PFSK-1 (cell line): ENCODE data around the gene SYNPO.
A peak's percentile ranks its signal among the peaks of the same experiment; 100 is the strongest.

ENCODE experiments used
- FOXP2 ChIP-seq: optimal IDR thresholded peaks from 2 replicates; pipeline ENCODE3; 2011; ENCODE audit warnings: borderline replicate concordance, control low read depth, inconsistent platforms; ENCODE audit not compliant: insufficient read depth; ENCODE audit errors: extremely low read length, extremely low read depth
- POLR2AphosphoS5 ChIP-seq: IDR thresholded peaks from 2 replicates; pipeline ENCODE4 v1.6.1; 2012; ENCODE audit warnings: low read depth, mild to moderate bottlenecking, control low read depth, low read length, moderate library complexity
- SIN3A ChIP-seq: IDR thresholded peaks from 2 replicates; pipeline ENCODE4 v1.6.1; 2012; ENCODE audit warnings: mild to moderate bottlenecking, low read length, moderate library complexity, borderline replicate concordance; ENCODE audit not compliant: insufficient read depth
- TAF1 ChIP-seq: IDR thresholded peaks from 2 replicates; pipeline ENCODE4 v1.6.1; 2012; ENCODE audit warnings: low read length, control low read depth, borderline replicate concordance; ENCODE audit not compliant: insufficient read depth
- TF ChIP-seq, protein P1 (sequence below), 2 experiments: IDR thresholded peaks; 2 replicates each; pipeline versions ENCODE4 v1.6.1 to v1.8.0; 2011 to 2012; ENCODE audit warnings: low read depth in 2 of 2, low read length in 2 of 2, control low read depth in 1 of 2, inconsistent platforms in 1 of 2, mild to moderate bottlenecking in 1 of 2, moderate library complexity in 1 of 2; ENCODE audit not compliant: insufficient read depth in 1 of 2

SYNPO gene

DNA sequence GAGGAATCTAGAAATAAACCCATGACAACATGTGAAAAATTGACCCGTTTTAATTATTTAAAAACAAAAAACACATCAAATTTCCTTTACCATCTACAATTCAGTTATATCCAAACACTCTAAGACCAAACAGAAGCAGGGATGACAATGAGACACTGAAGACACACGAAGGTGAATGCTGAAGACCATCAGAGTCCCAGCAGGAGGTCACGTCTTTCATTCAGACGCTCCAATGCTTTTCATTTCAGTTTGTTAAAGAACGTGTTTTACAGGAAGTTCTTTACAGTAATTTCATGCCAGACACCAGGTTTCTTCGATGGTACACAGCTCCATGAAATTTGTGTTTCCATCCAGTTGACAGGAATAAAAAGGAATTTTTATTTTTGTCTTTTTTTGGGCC lies 50.3 kb downstream of the SYNPO start:
- TF ChIP-seq, protein P1, sequence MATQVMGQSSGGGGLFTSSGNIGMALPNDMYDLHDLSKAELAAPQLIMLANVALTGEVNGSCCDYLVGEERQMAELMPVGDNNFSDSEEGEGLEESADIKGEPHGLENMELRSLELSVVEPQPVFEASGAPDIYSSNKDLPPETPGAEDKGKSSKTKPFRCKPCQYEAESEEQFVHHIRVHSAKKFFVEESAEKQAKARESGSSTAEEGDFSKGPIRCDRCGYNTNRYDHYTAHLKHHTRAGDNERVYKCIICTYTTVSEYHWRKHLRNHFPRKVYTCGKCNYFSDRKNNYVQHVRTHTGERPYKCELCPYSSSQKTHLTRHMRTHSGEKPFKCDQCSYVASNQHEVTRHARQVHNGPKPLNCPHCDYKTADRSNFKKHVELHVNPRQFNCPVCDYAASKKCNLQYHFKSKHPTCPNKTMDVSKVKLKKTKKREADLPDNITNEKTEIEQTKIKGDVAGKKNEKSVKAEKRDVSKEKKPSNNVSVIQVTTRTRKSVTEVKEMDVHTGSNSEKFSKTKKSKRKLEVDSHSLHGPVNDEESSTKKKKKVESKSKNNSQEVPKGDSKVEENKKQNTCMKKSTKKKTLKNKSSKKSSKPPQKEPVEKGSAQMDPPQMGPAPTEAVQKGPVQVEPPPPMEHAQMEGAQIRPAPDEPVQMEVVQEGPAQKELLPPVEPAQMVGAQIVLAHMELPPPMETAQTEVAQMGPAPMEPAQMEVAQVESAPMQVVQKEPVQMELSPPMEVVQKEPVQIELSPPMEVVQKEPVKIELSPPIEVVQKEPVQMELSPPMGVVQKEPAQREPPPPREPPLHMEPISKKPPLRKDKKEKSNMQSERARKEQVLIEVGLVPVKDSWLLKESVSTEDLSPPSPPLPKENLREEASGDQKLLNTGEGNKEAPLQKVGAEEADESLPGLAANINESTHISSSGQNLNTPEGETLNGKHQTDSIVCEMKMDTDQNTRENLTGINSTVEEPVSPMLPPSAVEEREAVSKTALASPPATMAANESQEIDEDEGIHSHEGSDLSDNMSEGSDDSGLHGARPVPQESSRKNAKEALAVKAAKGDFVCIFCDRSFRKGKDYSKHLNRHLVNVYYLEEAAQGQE (IDR thresholded peaks at IDR 0.05; ENCODE audit: insufficient read depth in 1 of 2, low read depth in 2 of 2, low read length in 2 of 2) = no peak
- no peak for TF ChIP-seq POLR2AphosphoS5
- TF ChIP-seq SIN3A = no peak
- TF ChIP-seq TAF1 = no peak
- TF ChIP-seq FOXP2 = no peak

DNA sequence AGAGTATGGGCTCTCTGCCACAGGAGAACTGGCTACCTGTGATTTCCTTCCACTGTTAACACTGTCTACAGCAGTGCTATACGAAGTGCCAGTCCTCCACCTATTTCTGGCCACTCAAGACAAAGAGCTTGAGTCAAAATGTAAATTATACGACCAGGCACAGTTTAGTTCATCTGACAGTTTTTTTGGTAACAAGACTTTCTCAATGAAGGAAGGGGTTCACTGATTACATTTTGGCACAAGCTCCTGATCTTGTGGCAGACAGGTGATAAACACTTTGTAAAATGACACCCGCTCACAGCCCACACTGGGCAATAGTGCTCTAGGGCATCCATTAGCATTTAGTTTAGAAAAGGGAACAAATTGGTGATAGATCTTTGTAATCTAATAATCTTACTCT lies 51.8 kb downstream of the SYNPO start:
- TF ChIP-seq FOXP2 (no peak), TAF1 (no peak), SIN3A (no peak), POLR2AphosphoS5 (no peak)
- TF ChIP-seq, protein P1 (IDR thresholded peaks at IDR 0.05; ENCODE audit: insufficient read depth in 1 of 2, low read depth in 2 of 2, low read length in 2 of 2) = no peak

DNA sequence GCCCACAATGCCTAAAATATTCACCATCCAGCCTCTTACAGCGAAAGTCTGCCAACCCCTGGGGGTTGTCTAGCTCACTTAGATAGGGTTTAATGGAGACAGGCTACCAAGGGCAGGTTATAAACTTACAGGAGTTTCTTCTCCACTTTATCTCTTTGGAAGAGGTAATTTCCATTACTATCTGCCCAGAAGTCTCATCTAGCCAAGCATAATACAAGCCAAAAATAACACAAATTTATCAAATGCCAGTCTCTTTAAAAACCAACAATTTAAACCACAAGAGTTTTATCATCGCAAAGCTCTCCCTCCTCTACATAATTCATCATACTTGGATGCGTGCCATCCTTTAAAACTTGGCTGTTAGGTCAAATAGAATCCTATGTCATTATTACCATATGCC lies 54.2 kb downstream of the SYNPO start:
- TF ChIP-seq, protein P1 (IDR thresholded peaks at IDR 0.05; ENCODE audit: insufficient read depth in 1 of 2, low read depth in 2 of 2, low read length in 2 of 2) = no peak
- TF ChIP-seq SIN3A = no peak
- no peak for TF ChIP-seq TAF1
- no peak for TF ChIP-seq POLR2AphosphoS5
- no peak for TF ChIP-seq FOXP2

DNA sequence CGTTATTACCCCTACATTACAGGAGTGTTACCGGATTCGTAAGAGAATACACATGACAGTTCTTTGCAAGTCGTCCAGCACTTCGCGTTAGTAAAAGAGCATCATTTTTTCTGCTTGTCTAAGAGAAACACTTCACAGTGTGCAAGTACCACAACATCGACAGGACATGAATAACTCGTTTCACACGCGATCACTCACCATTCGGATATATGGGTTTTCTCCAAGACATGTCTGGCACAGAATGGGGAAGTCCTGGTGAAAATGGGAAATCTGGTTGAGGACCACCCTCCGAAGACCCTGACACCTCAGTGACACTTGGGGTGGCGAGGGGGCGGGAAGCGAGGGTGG lies 59.8 kb downstream of the SYNPO start:
- no peak; the same call in 1 of the 2 replicates for TF ChIP-seq SIN3A
- TF ChIP-seq, protein P1 (IDR thresholded peaks at IDR 0.05; ENCODE audit: insufficient read depth in 1 of 2, low read depth in 2 of 2, low read length in 2 of 2) = no peak
- no peak for TF ChIP-seq POLR2AphosphoS5
- TF ChIP-seq FOXP2 = no peak
- TF ChIP-seq TAF1 = no peak

DNA sequence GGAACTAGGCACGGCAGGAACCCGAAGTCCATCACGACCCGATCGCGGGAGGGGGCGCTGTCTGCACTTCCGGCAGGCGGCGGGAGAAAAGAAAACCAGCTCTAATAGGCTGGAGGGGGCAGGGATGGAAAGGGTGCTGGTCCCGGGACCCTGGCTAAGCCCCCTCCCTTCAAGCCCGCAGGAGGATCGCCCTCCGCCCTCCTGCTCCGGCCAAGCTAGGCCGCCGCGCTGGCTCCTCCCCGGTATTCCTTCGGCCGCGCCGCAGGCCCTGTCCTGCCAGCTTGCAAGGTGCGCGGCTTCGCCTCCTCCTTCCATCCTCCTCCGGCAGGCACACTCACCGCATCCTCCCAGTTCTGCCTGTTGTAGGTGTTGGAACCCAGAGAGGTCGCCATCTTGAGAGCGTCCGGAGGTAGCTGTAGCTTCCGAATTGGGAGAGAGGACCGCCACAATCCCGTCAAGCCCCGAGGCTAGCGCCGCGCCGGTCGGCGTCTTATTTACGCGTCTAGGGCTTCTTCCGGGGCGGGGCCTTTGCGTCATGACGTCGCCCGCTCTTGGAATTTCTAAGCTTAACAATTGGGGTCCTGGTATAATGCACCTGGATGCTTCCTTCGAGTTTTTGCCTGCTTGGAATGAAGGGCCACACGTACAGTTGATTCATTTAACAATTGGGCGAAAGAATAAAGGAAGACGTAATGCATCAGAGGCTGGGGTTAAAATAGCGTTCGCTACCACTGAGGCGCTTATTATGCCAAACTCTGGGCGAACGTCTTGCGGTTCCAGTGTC lies 60.3 kb downstream of the SYNPO start, which contains the start of gene RBM22:
Gene RBM22 (minus strand): TSS at position 469 of the 784 bp plus-strand sequence. CDS start 77 bp downstream, at position 392.
- TF ChIP-seq TAF1 = peak; percentile 90
- peak; percentile 92 for TF ChIP-seq POLR2AphosphoS5
- peak; percentile 98 for TF ChIP-seq FOXP2
- TF ChIP-seq SIN3A = peak; percentile 23; the same call in 1 of the 2 replicates
- TF ChIP-seq, protein P1 (IDR thresholded peaks at IDR 0.05; ENCODE audit: insufficient read depth in 1 of 2, low read depth in 2 of 2, low read length in 2 of 2) = 0 out of 4 replicates have a peak, but pooled peaks of 1 of the 2 experiments have one; percentile 35
